Sigmoid colon (tissue), 3 donors: ENCODE data around the gene RAPGEF2.

ENCODE experiments used
- CTCF ChIP-seq, 4 experiments: fragments of 450-650 bp in 3 of 4; fragments of 200-600 bp in 1 of 4; IDR thresholded peaks; one replicate each; pipeline ENCODE4 v1.5.1; 2016 to 2019; ENCODE audit warnings: antibody characterized with exemption in 4 of 4, mild to moderate bottlenecking in 3 of 4, moderate library complexity in 2 of 4
- POLR2A ChIP-seq, 2 donors: fragments of 450-650 bp; IDR thresholded peaks; one replicate each; pipeline ENCODE4 v1.6.1; 2016; ENCODE audit warnings: antibody characterized with exemption in 2 of 2, mild to moderate bottlenecking in 2 of 2, moderate library complexity in 2 of 2

- no peak for TF ChIP-seq CTCF (IDR thresholded peaks at IDR 0.05)
- TF ChIP-seq POLR2A (IDR thresholded peaks at IDR 0.05), result no peak
These were observed 2.9 kb downstream of the RAPGEF2 start for GRCh38 chr4:159105761-159106243.
